GM18502 (cell line): ENCODE results near the gene PLD6.
"Not testable (repeated sequence)": the region's sequence is repeated elsewhere in the genome, so short reads cannot be mapped to it uniquely, and the experiment has no call there.

Experiments used
- ATAC-seq: cut with Tn5 transposase; IDR thresholded peaks from one replicate; pipeline ENCODE4 v1.9.1; 2021; ENCODE audit warnings: mild to moderate bottlenecking; ENCODE audit not compliant: unreplicated experiment, poor library complexity

PLD6 gene

GRCh38 chr17:17159571-17159970, 46.6 kb downstream of the PLD6 start:
- ATAC-seq, result no peak

DNA sequence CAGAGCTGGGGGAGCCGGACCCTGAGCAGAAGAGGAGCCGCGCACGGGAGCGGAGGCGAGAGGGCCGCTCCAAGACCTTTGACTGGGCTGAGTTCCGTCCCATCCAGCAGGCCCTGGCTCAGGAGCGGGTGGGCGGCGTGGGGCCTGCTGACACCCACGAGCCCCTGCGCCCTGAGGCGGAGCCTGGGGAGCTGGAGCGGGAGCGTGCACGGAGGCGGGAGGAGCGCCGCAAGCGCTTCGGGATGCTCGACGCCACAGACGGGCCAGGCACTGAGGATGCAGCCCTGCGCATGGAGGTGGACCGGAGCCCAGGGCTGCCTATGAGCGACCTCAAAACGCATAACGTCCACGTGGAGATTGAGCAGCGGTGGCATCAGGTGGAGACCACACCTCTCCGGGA, 47.6 kb downstream of the PLD6 start:
- ATAC-seq, result not testable (repeated sequence)

DNA sequence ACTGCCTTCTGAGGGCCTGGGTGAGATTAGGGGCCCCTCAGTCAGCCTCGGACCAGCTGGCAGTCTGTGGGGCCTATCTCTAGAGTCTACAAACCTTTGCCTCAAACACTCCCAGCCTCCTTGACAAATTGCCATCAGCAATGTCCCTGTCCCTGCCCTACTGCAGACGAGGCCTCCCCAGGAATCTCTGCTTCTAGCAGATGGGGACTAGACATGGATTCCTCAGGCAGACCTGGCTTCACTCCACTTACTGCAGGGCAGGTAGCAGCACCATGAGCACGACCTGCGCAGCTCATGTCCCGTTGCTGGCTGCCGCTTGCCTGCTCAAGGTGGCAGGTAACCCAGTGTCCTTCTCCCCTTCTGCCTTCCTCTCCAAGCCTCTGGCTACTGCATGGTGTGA, 49.1 kb downstream of the PLD6 start:
- ATAC-seq, result no peak

DNA sequence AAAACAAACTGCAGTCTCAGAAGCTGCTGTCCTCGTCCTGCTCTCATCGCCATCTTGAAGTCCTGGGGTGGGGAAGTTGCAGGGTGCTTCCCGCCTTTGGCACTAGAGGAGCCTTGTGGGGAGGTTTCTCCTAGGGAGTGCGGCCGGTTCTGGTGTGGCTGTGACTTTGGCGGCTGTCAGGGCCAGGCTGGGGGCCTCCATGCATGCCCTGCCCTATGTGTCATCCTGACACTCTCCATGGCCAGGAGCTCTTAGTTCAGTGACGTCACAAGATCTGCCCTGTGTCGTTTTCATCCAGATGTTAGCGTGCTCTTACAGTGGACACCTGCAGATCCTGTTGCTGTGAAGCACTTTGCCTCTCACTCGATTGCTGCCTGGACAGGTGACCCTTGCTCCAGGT, 49.6 kb downstream of the PLD6 start:
- ATAC-seq, result no peak

DNA sequence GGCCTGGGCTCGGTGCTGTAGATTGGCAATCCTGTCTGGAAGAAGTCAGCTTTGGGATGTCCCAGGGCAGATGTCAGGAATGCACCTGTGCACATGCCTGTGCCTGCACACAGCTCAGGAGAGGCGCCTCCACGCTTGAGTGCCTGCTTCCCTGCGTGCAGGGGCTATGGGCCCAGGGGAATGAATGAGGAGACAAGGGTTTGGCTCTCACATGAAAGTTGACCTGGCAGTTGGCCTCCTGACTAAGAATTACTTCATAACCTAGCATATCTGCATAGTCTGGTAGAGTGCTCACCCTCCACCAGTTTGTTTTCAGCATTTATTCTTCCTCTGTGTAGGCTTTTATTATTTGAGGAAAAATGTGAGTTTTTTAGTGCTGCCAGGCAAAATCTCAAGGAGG, 50.0 kb downstream of the PLD6 start:
- ATAC-seq, result no peak

- no peak for ATAC-seq
Measured at GRCh38 chr17:17155568-17155967, 50.6 kb downstream of the PLD6 start.

DNA sequence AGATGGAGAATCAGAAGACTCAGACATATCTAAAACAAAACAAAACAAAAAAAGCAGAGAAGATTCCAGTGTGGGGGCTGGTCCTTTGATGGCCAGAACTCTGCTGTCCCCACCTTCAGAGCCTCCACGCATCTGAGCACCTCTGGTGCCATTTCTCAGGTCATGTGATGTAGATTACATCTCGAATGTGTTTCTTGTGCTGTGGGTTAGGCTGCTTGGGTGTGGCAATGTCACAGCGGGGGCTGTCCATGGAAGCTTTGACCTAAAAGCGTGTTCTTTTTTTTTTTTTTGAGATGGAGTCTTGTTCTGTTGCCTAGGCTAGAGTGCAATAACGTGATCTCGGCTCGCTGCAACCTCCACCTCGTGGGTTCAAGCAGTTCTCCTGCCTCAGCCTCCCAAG, 51.2 kb downstream of the PLD6 start:
- no peak for ATAC-seq

GRCh38 chr17:17154556-17154955, 51.6 kb downstream of the PLD6 start:
- no peak for ATAC-seq

DNA sequence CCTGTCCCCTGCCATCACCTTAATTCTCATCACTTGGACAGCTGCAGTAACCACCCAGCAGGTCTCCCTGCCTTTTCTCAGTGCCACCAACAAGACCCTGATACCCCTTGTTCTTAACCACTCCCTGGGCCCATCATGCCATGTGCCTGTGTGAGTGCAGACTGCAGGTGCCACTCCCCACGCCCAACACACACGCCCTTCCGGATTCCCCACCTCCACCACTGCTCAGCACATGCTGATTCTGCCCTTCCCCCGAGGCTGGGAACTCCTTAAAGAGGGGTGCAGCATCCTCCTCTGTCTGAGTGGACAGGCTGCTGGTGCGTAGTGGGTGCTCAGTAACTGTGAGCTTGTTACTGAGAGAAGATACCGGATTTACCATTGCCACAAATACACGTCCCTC, 52.4 kb downstream of the PLD6 start:
- ATAC-seq, result no peak

GRCh38 chr17:17153071-17153470, 53.1 kb downstream of the PLD6 start:
- ATAC-seq, result no peak

DNA sequence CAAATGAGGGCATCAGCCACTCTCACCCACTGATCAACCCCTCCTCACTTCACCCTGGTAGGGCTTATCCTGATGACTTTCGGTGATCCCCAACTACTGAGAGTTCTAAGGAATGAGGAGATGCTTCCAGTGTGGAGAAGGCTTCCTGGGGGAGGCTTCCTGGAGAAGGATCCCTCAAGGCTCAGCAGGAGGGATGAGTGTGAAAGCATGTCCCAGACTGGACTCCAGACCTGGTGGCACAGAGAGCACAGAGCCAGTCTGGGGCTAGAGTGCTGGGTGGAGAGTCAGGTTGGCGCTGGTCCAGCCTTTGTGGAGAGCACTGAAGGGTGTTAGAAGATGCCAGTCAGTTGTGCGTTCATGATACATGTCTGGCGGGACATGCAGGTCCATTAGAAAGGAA, 53.7 kb downstream of the PLD6 start:
- no peak for ATAC-seq

DNA sequence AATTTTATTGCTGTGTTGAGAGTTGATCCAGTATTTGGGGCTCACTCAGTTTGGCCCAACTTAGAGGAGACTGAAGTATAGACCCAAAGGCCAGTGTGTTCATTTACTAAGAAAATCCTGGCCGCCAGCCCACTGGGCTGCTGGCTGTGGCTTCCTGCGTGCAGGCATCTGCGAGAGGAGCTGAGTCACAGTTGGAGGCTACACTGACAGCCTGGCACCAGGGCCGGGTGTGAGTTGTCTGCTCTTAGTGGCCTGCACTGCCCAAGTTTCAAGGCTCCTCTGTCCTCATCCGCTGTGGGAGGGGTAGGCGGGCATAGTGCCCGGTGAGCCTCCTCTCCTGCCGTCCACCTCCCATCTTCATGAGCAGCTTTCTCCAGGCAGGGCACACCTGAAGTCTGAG, 54.2 kb downstream of the PLD6 start:
- ATAC-seq, result no peak

DNA sequence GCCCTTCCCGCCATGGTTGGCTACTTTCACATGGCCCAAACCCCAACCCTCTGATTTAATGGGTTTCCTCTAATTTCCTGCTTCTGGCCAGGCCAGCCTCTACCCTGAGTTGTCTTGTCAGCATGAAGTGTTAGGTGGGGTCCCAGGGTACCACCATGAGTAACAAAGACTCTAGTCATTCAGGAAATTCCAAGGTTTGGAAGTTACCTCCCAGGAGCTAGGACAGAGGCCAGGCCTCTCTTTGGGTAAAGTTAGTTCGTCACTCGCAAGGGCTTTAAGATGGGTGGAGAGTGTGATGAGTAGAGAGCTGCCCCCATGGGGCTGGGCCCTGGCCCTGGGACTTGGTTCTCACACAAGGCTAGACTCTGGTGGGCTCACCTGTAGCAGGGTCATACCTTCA, 54.6 kb downstream of the PLD6 start:
- no peak for ATAC-seq

DNA sequence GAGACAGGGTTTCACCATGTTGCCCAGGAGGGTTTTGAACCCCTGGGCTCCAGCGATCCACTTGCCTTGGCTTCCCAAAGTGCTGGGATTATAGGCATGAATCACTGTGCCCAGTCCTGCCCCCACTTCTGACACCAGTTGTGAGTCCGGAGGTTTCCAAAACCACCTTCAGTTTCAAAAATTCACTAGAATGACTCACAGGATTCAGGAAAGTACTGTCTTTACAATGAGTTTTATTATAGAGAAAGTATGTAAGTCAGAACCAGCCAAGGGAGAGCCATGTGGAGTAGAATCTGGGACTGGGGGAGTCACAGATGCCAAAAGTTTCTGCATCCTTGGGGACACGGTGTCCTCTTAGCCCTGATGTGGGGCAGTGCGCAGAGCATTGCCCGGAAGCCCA, 55.1 kb downstream of the PLD6 start:
- no peak for ATAC-seq
